Chondrocyte (in vitro differentiated cells): ENCODE results near the gene APCDD1. TPM values are rescaled to one million over a fixed set of nuclear protein-coding genes. Genes with fewer than 3 reads are reported as not detected.

Experiments used
- DNase-seq: peaks from one replicate; pipeline ENCODE4 v3.0.0; 2021; ENCODE audit warnings: mixed read lengths, low spot score
- H3K27ac Mint-ChIP-seq: one replicate; pipeline ENCODE4 v1.8.0; 2021; ENCODE audit warnings: mild to moderate bottlenecking, moderate library complexity, mixed read lengths; ENCODE audit not compliant: unreplicated experiment
- H3K27me3 Mint-ChIP-seq: 2 replicates; pipeline ENCODE4 v1.8.0; 2021; ENCODE audit warnings: low read depth, mixed read lengths
- H3K36me3 Mint-ChIP-seq: 2 replicates; pipeline ENCODE4 v1.8.0; 2021; ENCODE audit warnings: low read depth, mixed read lengths
- H3K4me1 Mint-ChIP-seq: 2 replicates; pipeline ENCODE4 v1.8.0; 2021; ENCODE audit warnings: low read depth, mild to moderate bottlenecking, mixed read lengths
- H3K4me3 Mint-ChIP-seq: one replicate; pipeline ENCODE4 v1.8.0; 2021; ENCODE audit warnings: mild to moderate bottlenecking, moderate library complexity, mixed read lengths; ENCODE audit not compliant: unreplicated experiment
- H3K9me3 Mint-ChIP-seq: 2 replicates; pipeline ENCODE4 v1.8.0; 2021; ENCODE audit warnings: low read depth, mixed read lengths
- CTCF ChIP-seq: fragments of 200-600 bp; sonication (generic); IDR thresholded peaks from 2 replicates; pipeline ENCODE4 v1.5.0; 2021; ENCODE audit warnings: antibody characterized with exemption, mild to moderate bottlenecking, moderate library complexity
- long read RNA-seq: library from polyadenylated mRNA; stranded (forward); transcript quantifications from one replicate; pipeline ENCODE4 v2.0.0, GENCODE V29; 2021
- total RNA-seq: library from RNA; stranded (reverse); gene quantifications from 3 replicates; pipeline ENCODE4 v1.2.1, GENCODE V29; 2021

Gene APCDD1
- 9.5 to 41.3 TPM (median 13.1 TPM) in 3 replicates for total RNA-seq
- long read RNA-seq, transcript APCDD1-201 (5 exons, 3,809 nt) = major isoform, 20 of 24 reads
- long read RNA-seq, partial matches to known transcripts = 2 of 24 reads
- long read RNA-seq, other reads (novel, unspliced or antisense) = 2 of 24 reads

GRCh38 chr18:10453806-10454680, at the start of gene APCDD1:
Gene APCDD1 (plus strand): TSS chr18:10454635. CDS start chr18:10454982, 347 bp downstream.
- DNase-seq = no peak

GRCh38 chr18:10405014-10405493, 49.4 kb upstream of the APCDD1 start:
- no peak for TF ChIP-seq CTCF
- Mint-ChIP-seq H3K4me1 (peaks cover 15% of the 10 kb centered on the region), H3K27ac (no peak overlapping the region), H3K4me3 (no peak overlapping the region), H3K27me3 (peaks cover 10% of the 10 kb centered on the region), H3K9me3 (no peaks in the 10 kb centered on the region), H3K36me3 (no peaks in the 10 kb centered on the region)
- no peak for DNase-seq

More at GRCh38 chr18:10453806-10454680, at the start of gene APCDD1:
- no peak for TF ChIP-seq CTCF
- Mint-ChIP-seq H3K36me3 (peaks cover 2% of the 10 kb centered on the region), H3K4me3 (peak within 1 kb of the TSS; percentile 77), H3K27ac (peak within 1 kb of the TSS; percentile 71), H3K27me3 (peaks cover 1% of the 10 kb centered on the region), H3K4me1 (peaks cover 45% of the 10 kb centered on the region), H3K9me3 (no peaks in the 10 kb centered on the region)

- Mint-ChIP-seq H3K36me3 (no peaks in the 10 kb centered on the region), H3K27ac (no peak overlapping the region), H3K4me3 (no peak overlapping the region), H3K4me1 (peaks cover 11% of the 10 kb centered on the region), H3K27me3 (peaks cover 8% of the 10 kb centered on the region), H3K9me3 (no peaks in the 10 kb centered on the region)
- DNase-seq = no peak
- TF ChIP-seq CTCF = no peak
These were observed 48.4 kb upstream of the APCDD1 start for GRCh38 chr18:10405816-10406663.

- DNase-seq = no peak
- Mint-ChIP-seq H3K27ac (no peak overlapping the region), H3K27me3 (peaks cover 8% of the 10 kb centered on the region), H3K9me3 (no peaks in the 10 kb centered on the region), H3K4me1 (peaks cover 11% of the 10 kb centered on the region), H3K36me3 (no peaks in the 10 kb centered on the region), H3K4me3 (no peak overlapping the region)
- no peak for TF ChIP-seq CTCF
These were observed 46.3 kb upstream of the APCDD1 start for GRCh38 chr18:10408131-10408530.

GRCh38 chr18:10409041-10409440, 45.4 kb upstream of the APCDD1 start:
- Mint-ChIP-seq H3K36me3 (no peaks in the 10 kb centered on the region), H3K9me3 (no peaks in the 10 kb centered on the region), H3K27me3 (peaks cover 8% of the 10 kb centered on the region), H3K4me3 (no peak overlapping the region), H3K27ac (no peak overlapping the region), H3K4me1 (peaks cover 11% of the 10 kb centered on the region)
- TF ChIP-seq CTCF = no peak
- no peak for DNase-seq
